Activated CD8-positive, alpha-beta T cell treated with anti-CD3 and anti-CD28 coated beads for 36 hours (primary cell): Measurements from ENCODE around the gene CATSPERZ. TPM values are rescaled to one million over a fixed set of nuclear protein-coding genes. Genes with fewer than 3 reads are reported as not detected.

ENCODE experiments used
- ATAC-seq: fragments of 200-7000 bp; cut with Tn5 transposase; one replicate; pipeline ENCODE4 v1.10.0; 2021; ENCODE audit warnings: mild to moderate bottlenecking, moderate library complexity
- CTCF ChIA-PET: fragments of 350-600 bp; sonication (Branson Sonifier 250); formaldehyde crosslinking; loops from one replicate; lab custom pipeline; 2021; ENCODE audit warnings: antibody characterized with exemption; lab: Charles Lee
- POLR2A ChIA-PET: fragments of 350-600 bp; sonication (Branson Sonifier 250); formaldehyde crosslinking; loops from one replicate; lab custom pipeline; 2021; ENCODE audit warnings: antibody characterized with exemption; lab: Charles Lee
- DNase-seq: peaks from one replicate; pipeline ENCODE4 v3.0.0-alpha.2; 2020
- H3K27ac Mint-ChIP-seq: one replicate; pipeline ENCODE4 v1.8.0; 2021; ENCODE audit warnings: mild to moderate bottlenecking, mixed read lengths
- H3K27me3 Mint-ChIP-seq: one replicate; pipeline ENCODE4 v1.8.0; 2021; ENCODE audit warnings: mixed read lengths
- H3K36me3 Mint-ChIP-seq: one replicate; pipeline ENCODE4 v1.8.0; 2021; ENCODE audit warnings: low read depth, mixed read lengths
- H3K4me1 Mint-ChIP-seq: one replicate; pipeline ENCODE4 v1.8.0; 2021; ENCODE audit warnings: low read depth, mixed read lengths
- H3K4me3 Mint-ChIP-seq: one replicate; pipeline ENCODE4 v1.8.0; 2021; ENCODE audit warnings: mild to moderate bottlenecking, moderate library complexity, mixed read lengths
- H3K9me3 Mint-ChIP-seq: one replicate; pipeline ENCODE4 v1.8.0; 2021; ENCODE audit warnings: mixed read lengths
- intact Hi-C: fragments of 100-400 bp; cut with micrococcal nuclease; formaldehyde crosslinking; loops from one replicate; pipeline ENCODE4 v1.10.0; 2022
- total RNA-seq, 2 experiments: library from RNA; stranded (reverse); gene quantifications; one replicate each; pipeline ENCODE4 v1.2.3, GENCODE V29; 2021
- TF ChIP-seq, protein P1 (sequence below): fragments of 200-600 bp; IDR thresholded peaks from one replicate; pipeline ENCODE4 v1.8.0; 2022; ENCODE audit warnings: antibody characterized with exemption, mild to moderate bottlenecking

Gene CATSPERZ
- total RNA-seq, 2 experiments from 2014 or later: 0.52 TPM; not detected in 1

DNA sequence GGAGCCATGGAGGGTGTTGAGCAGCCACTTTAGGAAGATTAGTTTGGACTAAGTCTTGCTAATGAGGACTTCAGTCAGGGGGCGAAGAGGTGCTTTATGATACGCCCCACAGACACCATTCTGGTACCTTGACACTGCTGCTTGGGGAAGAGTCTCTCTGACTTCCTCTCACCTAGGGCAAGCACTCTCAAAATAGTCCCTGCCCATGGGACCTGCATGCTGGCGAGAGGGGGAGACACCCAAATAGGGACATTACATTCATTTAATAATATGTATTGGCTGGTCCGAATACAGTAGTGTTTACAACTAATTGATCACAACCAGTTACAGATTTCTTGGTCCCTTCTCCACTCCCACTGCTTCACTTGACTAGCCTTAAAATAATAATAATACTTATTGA, 4.4 kb upstream of the CATSPERZ start:
- Mint-ChIP-seq H3K9me3 (no peaks in the 10 kb centered on the region), H3K36me3 (no peaks in the 10 kb centered on the region), H3K4me3 (no peak overlapping the region), H3K27me3 (peaks cover 74% of the 10 kb centered on the region), H3K4me1 (peaks cover 9% of the 10 kb centered on the region), H3K27ac (no peak overlapping the region)
- intact Hi-C loops: no loop called here
- ChIA-PET CTCF (interaction anchor here (0.7 to 1.5 kb wide), 3 partner anchors 9 to 447 kb away, joined by 3 to 6 read pairs (median 3); partner anchors contain the start of gene PLCB3), POLR2A (no interaction called here)
- TF ChIP-seq, protein P1, sequence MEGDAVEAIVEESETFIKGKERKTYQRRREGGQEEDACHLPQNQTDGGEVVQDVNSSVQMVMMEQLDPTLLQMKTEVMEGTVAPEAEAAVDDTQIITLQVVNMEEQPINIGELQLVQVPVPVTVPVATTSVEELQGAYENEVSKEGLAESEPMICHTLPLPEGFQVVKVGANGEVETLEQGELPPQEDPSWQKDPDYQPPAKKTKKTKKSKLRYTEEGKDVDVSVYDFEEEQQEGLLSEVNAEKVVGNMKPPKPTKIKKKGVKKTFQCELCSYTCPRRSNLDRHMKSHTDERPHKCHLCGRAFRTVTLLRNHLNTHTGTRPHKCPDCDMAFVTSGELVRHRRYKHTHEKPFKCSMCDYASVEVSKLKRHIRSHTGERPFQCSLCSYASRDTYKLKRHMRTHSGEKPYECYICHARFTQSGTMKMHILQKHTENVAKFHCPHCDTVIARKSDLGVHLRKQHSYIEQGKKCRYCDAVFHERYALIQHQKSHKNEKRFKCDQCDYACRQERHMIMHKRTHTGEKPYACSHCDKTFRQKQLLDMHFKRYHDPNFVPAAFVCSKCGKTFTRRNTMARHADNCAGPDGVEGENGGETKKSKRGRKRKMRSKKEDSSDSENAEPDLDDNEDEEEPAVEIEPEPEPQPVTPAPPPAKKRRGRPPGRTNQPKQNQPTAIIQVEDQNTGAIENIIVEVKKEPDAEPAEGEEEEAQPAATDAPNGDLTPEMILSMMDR: no peak
- DNase-seq (no peak), ATAC-seq (no peak)

DNA sequence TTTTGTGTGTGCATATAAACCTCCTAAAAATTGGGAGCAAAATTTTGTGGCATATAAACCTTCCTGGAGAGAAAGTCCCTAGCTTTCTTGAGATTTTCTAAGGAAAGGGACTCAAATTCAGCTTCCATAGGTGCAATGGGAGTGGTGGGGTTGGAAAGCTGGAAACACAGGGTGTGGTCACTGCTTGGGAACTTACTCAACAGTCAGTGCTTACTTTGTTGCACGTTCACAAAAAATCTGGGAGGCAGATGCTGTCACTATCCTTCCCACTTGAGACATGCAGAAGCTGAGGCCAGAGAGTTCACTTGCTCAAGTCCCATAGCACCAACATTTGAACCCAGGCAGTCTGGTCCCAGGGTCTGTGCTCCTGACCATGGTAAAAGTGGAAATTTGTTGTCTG, 3.9 kb upstream of the CATSPERZ start:
- no peak overlapping the region for H3K4me3 Mint-ChIP-seq
- H3K27ac Mint-ChIP-seq: no peak overlapping the region
- intact Hi-C loops: no loop called here
- ATAC-seq (no peak), DNase-seq (no peak)
- H3K4me1 Mint-ChIP-seq: peaks cover 11% of the 10 kb centered on the region
- ChIA-PET CTCF (interaction anchor here (1.2 to 1.5 kb wide), 2 partner anchors 25 to 45 kb away, joined by 3 to 4 read pairs; partner anchors contain the start of gene PLCB3), POLR2A (interaction anchor here (0.6 to 1.6 kb wide), 4 partner anchors 24 to 72 kb away, joined by 3 to 4 read pairs (median 4); no protein-coding TSS in a partner anchor)
- H3K9me3 Mint-ChIP-seq: no peaks in the 10 kb centered on the region
- H3K27me3 Mint-ChIP-seq: peaks cover 73% of the 10 kb centered on the region
- TF ChIP-seq, protein P1: no peak
- no peaks in the 10 kb centered on the region for H3K36me3 Mint-ChIP-seq

DNA sequence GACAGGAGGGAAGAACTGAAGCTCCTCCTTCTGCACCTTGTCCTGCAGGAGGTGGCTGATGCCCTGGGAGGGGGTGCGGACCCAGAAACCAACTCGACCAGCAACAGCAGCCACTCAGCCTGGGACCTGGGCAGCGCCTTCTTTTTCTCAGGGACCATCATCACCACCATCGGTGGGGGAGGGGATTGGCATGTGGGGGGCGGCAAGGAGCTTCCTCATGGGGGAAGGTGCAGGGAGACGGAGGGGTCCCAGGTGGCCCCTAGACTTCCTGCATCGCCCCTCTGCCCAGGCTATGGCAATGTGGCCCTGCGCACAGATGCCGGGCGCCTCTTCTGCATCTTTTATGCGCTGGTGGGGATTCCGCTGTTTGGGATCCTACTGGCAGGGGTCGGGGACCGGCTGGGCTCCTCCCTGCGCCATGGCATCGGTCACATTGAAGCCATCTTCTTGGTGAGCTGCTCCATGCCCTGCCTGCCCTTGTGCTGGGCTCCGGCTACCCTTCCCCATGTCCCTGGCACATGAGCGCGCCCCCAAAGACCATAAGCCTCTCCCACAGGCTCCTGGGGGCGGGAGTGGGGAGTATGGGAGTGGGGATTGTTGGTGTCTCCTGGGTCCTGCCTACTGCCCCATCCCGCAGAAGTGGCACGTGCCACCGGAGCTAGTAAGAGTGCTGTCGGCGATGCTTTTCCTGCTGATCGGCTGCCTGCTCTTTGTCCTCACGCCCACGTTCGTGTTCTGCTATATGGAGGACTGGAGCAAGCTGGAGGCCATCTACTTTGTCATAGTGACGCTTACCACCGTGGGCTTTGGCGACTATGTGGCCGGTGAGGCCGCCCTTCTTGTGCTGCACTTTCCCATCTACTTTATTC, 3.1 kb upstream of the CATSPERZ start:
- CTCF ChIA-PET: interaction anchor here (1.2 to 1.5 kb wide), 2 partner anchors 25 to 46 kb away, joined by 3 to 4 read pairs; partner anchors contain the start of gene PLCB3
- intact Hi-C loops: no loop called here
- POLR2A ChIA-PET: interaction anchor here (0.6 to 1.6 kb wide), 4 partner anchors 25 to 72 kb away, joined by 3 to 4 read pairs (median 4); no protein-coding TSS in a partner anchor
- no peak overlapping the region for H3K4me3 Mint-ChIP-seq
- no peaks in the 10 kb centered on the region for H3K36me3 Mint-ChIP-seq
- DNase-seq: no peak
- H3K27ac Mint-ChIP-seq: no peak overlapping the region
- peaks cover 76% of the 10 kb centered on the region for H3K27me3 Mint-ChIP-seq
- H3K9me3 Mint-ChIP-seq: no peaks in the 10 kb centered on the region
- peaks cover 11% of the 10 kb centered on the region for H3K4me1 Mint-ChIP-seq
- ATAC-seq: no peak
- TF ChIP-seq, protein P1: no peak

DNA sequence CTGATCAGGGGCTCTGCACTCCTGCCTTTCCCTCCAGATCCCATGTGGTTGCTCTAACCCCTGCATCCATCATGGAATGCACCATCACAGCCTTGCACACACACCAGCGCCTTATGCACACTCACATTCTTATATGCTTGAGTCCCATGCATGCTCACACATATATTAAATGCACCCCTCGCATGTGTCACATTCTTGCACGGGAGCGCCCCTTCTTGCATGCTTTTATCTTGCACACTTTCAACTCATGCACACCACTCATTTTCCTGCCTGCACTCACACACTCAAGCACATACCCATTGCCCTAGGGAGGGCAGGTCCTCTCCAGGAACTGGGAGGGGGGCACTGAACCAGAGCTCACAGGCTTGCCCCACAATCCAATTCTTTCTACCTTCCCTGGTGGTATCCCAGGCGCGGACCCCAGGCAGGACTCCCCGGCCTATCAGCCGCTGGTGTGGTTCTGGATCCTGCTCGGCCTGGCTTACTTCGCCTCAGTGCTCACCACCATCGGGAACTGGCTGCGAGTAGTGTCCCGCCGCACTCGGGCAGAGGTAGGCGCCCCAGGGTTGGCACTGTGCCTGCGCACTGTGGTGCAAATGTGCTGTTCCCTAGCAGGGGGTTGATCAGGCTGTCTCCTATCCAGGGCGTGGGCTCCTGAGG, 2.3 kb upstream of the CATSPERZ start:
- H3K27ac Mint-ChIP-seq: no peak overlapping the region
- H3K27me3 Mint-ChIP-seq: peaks cover 73% of the 10 kb centered on the region
- ATAC-seq (no peak), DNase-seq (no peak)
- no peak overlapping the region for H3K4me3 Mint-ChIP-seq
- H3K36me3 Mint-ChIP-seq: no peaks in the 10 kb centered on the region
- intact Hi-C loops: no loop called here
- POLR2A ChIA-PET: interaction anchor here (1.6 kb wide), 1 partner anchor 73 kb away, joined by 3 read pairs; no protein-coding TSS in a partner anchor
- peaks cover 11% of the 10 kb centered on the region for H3K4me1 Mint-ChIP-seq
- TF ChIP-seq, protein P1: no peak
- H3K9me3 Mint-ChIP-seq: no peaks in the 10 kb centered on the region
- CTCF ChIA-PET: no interaction called here
